ENCODE measurements around the gene ZNF768. TPM values are rescaled to one million over a fixed set of nuclear protein-coding genes. Genes with fewer than 3 reads are reported as not detected.
"Not testable (repeated sequence)": the region's sequence is repeated elsewhere in the genome, so short reads cannot be mapped to it uniquely, and the experiment has no call there.

The ZNF768 gene
- polyA plus RNA-seq, 1 donor = 53.1 TPM

DNA sequence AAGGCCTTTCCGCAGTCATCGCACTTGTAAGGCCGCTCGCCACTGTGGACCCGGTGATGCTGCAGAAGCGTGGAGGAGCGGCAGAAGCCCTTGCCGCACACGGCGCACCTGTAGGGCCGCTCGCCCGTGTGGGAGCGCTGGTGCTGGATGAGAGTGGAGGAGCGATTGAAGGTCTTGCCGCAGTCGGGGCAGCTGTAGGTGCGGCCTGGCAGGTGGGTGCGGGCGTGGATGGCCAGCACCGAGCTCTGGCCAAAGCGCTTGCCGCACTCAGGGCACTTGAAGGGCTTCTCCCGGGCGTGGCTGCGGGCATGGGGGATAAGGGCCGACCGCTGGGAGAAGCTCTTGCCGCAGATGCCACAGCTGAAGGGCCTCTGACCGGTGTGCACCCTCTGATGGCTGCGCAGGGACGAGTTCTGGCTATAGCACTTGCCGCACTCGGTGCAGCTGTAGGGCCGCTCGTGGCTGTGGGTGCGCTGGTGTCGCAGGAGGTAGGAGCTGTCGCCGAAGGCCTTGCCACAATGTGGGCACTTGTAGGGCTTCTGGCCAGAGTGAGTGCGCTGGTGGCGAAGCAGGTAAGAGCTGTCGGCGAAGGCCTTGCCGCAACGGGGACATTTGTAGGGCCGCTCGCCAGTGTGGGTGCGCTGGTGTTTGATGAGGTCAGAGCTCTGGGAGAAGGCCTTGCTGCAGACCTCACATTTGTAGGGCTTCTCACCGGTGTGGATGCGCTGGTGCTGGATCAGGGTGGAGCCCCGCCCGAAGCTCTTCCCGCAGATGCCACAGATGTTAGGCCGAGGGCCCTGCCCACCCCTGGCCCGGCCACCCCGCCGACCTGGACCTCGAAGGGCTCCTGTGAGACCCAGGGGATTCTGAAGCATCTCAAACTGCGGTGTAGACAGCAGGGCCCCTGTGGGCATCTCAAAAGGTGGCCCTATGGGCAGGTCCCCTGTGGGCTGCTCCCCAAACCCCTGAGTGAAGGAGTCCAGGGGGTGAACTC lies 1.5 kb downstream of the ZNF768 start:
- WGBS (ENCODE audit: insufficient coverage, low lambda C conversion rate) = no CpG with 5 or more reads among the region's 60 CpGs
- Histone ChIP-seq H3K4me3 (ENCODE audit: low read length) (no peak overlapping the region), H3K36me3 (ENCODE audit: control insufficient read depth, insufficient read depth, low read length) (peaks cover 14% of the 10 kb centered on the region), H3K4me1 (ENCODE audit: control insufficient read depth, insufficient read depth, low read length) (peaks cover 41% of the 10 kb centered on the region), H3K9me3 (ENCODE audit: control insufficient read depth, low read depth, low read length) (peaks cover 14% of the 10 kb centered on the region), H3K27me3 (ENCODE audit: control insufficient read depth, insufficient read depth, low read length) (no peaks in the 10 kb centered on the region), H3K27ac (ENCODE audit: low read length) (no peak overlapping the region)
- DNase-seq = peak in 1 of 2 donors; percentile 11

DNA sequence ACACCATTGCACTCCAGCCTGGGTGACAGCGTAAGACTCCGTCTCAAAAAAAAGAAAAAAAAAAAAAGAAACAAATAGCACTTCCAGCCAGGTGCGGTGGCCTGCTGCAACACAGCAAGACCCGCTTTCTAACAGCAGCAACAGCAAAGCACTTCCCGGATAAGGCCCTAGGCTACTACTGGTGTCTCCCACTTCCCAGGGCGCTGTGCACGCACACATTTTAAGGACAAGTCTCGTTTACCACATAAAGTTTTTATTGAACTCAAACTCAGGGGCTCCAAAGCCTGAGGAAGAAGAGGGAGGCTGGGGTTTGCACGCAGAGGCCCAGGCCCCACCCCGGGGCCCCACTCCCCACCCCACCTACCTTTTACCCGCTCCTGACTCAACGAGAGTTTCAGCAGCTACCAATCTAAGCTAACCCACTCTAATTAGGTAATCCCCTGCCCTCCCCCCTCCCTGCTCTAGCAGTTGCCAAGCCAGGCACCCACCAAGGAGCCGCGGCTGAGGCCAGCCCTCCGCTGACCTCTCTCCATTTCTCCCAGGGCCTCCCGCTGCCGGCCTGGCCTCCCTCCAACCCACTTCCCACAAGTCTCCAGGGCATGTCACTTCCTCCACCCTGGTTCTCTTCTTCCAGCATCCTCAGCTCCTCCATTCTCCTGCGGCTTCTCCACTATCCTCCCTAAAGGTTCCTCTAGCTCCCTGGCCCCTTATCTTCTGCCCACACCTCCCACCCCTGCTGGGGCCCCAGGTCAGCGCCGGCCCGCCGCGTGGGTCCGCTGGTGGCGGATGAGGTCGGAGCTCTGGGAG lies 2.4 kb downstream of the ZNF768 start:
- H3K27ac ChIP-seq (ENCODE audit: low read length) = no peak overlapping the region
- WGBS (ENCODE audit: insufficient coverage, low lambda C conversion rate) = no CpG with 5 or more reads among the region's 26 CpGs
- no peaks in the 10 kb centered on the region for H3K27me3 ChIP-seq (ENCODE audit: control insufficient read depth, insufficient read depth, low read length)
- H3K9me3 ChIP-seq (ENCODE audit: control insufficient read depth, low read depth, low read length) = peaks cover 14% of the 10 kb centered on the region
- H3K36me3 ChIP-seq (ENCODE audit: control insufficient read depth, insufficient read depth, low read length) = peaks cover 14% of the 10 kb centered on the region
- DNase-seq = no peak
- peaks cover 42% of the 10 kb centered on the region for H3K4me1 ChIP-seq (ENCODE audit: control insufficient read depth, insufficient read depth, low read length)
- H3K4me3 ChIP-seq (ENCODE audit: low read length) = no peak overlapping the region

DNA sequence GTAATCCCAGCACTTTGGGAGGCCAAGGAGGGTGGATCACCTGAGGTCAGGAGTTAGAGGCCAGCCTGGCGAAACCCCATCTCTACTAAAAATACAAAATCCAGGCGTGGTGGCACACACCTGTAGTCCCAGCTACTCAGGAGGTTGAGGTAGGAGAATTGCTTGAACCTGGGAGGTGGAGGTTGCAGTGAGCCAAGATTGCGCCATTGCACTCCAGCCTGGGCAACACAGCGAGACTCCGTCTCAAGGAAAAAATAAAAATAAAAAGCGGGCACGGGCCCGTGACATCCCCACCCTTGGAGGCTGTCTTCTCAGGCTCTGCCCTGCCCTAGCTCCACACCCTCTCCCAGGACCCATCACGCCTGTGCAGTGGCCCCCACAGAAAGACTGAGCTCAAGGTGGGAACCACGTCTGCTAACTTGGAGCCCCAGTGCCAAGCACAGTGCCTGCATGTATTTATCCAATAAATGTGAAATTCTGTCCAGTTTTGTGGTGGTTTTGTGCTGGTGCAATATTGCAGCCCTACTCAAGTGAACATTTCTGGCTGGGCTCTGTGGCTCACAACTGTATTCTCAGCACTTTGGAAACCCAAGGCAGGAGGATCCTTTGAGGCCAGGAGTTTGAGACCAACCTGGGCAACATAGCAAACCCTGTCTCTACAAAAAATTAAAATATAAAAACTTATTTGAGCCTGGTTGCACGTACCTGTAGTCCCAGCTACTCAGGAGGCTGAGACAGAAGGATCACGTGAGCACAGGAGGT lies 3.5 kb downstream of the ZNF768 start:
- DNase-seq; H3K4me3 ChIP-seq (ENCODE audit: low read length); H3K27me3 ChIP-seq (ENCODE audit: control insufficient read depth, insufficient read depth, low read length): not testable (repeated sequence)
- 100% methylated on average over 1 of the region's 12 CpGs for WGBS (ENCODE audit: insufficient coverage, low lambda C conversion rate)
- peaks cover 37% of the 10 kb centered on the region for H3K4me1 ChIP-seq (ENCODE audit: control insufficient read depth, insufficient read depth, low read length)
- H3K9me3 ChIP-seq (ENCODE audit: control insufficient read depth, low read depth, low read length) = peaks cover 14% of the 10 kb centered on the region
- peaks cover 14% of the 10 kb centered on the region for H3K36me3 ChIP-seq (ENCODE audit: control insufficient read depth, insufficient read depth, low read length)
- H3K27ac ChIP-seq (ENCODE audit: low read length) = peak overlapping the region; percentile 75

DNA sequence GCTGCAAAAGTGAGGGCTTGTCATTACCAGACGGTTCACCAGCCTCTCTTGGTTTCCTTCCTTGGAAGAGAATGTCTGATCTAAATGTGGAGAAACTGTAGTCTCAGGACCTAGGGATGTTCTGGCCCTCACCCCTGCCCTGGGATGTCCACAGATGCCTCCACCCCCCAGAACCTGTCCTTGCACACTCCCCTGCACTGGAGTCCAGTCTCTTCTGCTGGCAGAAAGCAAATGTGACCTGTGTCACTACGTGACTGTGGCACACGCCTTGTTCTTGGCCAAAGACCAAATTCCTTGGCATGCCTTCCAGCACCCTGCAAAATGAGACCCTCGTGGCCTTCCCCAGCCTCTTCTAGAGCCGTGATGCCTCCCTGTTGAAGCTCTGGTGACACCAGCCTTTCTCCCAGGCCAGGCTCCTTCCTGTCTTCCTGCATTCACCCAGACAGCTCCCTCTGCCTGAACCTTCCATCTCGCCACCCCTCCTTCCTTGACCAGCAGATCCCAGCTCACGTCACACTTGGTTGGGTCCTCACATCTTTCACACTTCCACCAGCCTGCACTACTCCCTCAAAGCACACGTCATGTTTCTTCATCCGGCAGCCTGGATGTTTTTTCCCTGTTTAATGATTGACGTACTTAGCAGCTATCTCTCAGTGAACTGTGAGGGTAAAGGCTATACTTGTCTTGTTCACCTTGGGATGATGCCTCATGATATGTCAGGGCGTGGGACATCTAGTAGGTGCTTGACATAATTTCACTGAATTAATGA lies 4.3 kb downstream of the ZNF768 start:
- Histone ChIP-seq H3K36me3 (ENCODE audit: control insufficient read depth, insufficient read depth, low read length) (peaks cover 14% of the 10 kb centered on the region), H3K27ac (ENCODE audit: low read length) (peak overlapping the region; percentile 75), H3K4me3 (ENCODE audit: low read length) (no peak overlapping the region), H3K9me3 (ENCODE audit: control insufficient read depth, low read depth, low read length) (peaks cover 14% of the 10 kb centered on the region), H3K27me3 (ENCODE audit: control insufficient read depth, insufficient read depth, low read length) (no peaks in the 10 kb centered on the region), H3K4me1 (ENCODE audit: control insufficient read depth, insufficient read depth, low read length) (peaks cover 32% of the 10 kb centered on the region)
- DNase-seq = peak; percentile 88 to 94
- WGBS (ENCODE audit: insufficient coverage, low lambda C conversion rate) = 14% methylated on average over 2 of the region's 11 CpGs

DNA sequence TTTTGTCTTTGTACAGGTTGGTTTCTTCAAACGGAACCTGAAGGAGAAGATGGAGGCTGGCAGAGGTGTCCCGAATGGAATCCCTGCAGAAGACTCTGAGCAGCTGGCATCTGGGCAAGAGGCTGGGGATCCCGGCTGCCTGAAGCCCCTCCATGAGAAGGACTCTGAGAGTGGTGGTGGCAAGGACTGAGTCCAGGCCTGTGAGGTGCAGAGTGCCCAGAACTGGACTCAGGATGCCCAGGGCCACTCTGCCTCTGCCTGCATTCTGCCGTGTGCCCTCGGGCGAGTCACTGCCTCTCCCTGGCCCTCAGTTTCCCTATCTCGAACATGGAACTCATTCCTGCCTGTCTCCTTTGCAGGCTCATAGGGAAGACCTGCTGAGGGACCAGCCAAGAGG lies 4.9 kb downstream of the ZNF768 start:
- Histone ChIP-seq H3K4me3 (ENCODE audit: low read length) (no peak overlapping the region), H3K27ac (ENCODE audit: low read length) (peak overlapping the region; percentile 75), H3K27me3 (ENCODE audit: control insufficient read depth, insufficient read depth, low read length) (no peaks in the 10 kb centered on the region)

DNA sequence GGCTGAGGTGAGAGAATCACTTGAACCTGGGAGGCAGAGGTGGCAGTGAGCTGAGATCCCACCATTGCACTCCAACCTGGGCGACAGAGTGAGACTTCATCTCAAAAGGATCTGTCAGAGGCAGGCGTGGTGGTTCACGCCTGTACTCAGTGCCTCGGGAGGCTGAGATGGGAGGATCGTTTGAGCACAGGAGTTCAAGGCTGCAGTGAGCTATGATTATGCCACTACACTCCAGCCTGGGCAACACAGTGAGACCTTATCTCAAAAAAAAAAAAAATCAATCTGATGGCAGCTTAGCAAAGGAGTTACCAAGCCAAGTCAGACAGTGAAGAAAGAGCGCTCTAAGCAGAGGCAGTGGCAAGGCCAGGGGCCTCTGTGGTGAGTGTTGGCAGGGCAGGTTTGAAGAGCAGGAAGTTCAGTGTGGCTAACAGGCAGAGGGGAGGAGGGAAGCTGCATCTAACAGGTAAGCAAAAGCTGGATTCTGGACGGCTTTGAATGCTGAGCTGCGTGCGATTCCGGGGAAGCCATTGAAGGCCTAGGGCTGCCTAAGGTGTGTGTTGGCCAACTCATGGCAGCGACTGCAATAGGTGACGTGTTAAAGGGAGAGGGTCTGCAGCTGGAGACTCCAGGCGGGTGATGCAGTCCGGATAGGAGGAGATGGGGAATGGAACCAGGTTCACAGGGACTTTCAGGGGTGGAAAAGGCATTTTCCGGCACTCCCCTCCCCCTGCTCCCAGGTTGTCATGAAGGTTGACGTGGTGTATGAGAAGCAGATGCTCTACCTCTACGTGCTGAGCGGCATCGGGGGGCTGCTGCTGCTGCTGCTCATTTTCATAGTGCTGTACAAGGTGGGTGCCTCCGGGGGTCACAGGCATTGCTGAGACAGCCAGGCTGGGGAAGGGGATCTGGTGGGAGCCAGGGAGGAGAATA lies 7.0 kb downstream of the ZNF768 start:
- no peak for DNase-seq
- H3K36me3 ChIP-seq (ENCODE audit: control insufficient read depth, insufficient read depth, low read length) = peaks cover 4% of the 10 kb centered on the region
- H3K27ac ChIP-seq (ENCODE audit: low read length) = no peak overlapping the region
- H3K4me1 ChIP-seq (ENCODE audit: control insufficient read depth, insufficient read depth, low read length) = peaks cover 30% of the 10 kb centered on the region
- WGBS (ENCODE audit: insufficient coverage, low lambda C conversion rate) = 92% methylated on average over 2 of the region's 20 CpGs
- H3K4me3 ChIP-seq (ENCODE audit: low read length) = no peak overlapping the region
- H3K27me3 ChIP-seq (ENCODE audit: control insufficient read depth, insufficient read depth, low read length) = no peaks in the 10 kb centered on the region
- H3K9me3 ChIP-seq (ENCODE audit: control insufficient read depth, low read depth, low read length) = peaks cover 4% of the 10 kb centered on the region

More for the DNA sequence above, 4.9 kb downstream of the ZNF768 start:
- no CpG with 5 or more reads among the region's 7 CpGs for WGBS (ENCODE audit: insufficient coverage, low lambda C conversion rate)
- DNase-seq = no peak
- peaks cover 14% of the 10 kb centered on the region for H3K9me3 ChIP-seq (ENCODE audit: control insufficient read depth, low read depth, low read length)
- peaks cover 14% of the 10 kb centered on the region for H3K36me3 ChIP-seq (ENCODE audit: control insufficient read depth, insufficient read depth, low read length)
- H3K4me1 ChIP-seq (ENCODE audit: control insufficient read depth, insufficient read depth, low read length) = peaks cover 32% of the 10 kb centered on the region

DNA sequence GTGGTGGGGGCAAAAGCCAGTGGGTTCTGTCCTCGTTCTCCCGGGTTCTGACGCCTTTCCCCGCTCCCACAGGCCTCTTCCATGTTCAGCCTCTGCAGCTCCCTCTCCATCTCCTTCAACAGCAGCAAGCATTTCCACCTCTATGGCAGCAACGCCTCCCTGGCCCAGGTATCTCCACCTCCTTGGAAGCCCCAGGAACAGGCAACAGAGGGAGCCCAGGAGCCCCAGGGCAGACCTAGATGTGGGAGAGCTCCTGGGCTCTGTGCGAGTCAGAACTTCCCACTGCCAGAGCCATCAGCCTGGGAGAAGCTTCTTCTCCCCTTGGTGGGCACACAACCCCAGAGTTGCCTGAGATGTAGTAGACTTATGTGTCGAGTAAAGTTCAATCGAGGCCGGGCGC lies 7.8 kb downstream of the ZNF768 start:
- Histone ChIP-seq H3K9me3 (ENCODE audit: control insufficient read depth, low read depth, low read length) (no peaks in the 10 kb centered on the region), H3K27me3 (ENCODE audit: control insufficient read depth, insufficient read depth, low read length) (no peaks in the 10 kb centered on the region), H3K4me3 (ENCODE audit: low read length) (no peak overlapping the region), H3K36me3 (ENCODE audit: control insufficient read depth, insufficient read depth, low read length) (no peaks in the 10 kb centered on the region), H3K4me1 (ENCODE audit: control insufficient read depth, insufficient read depth, low read length) (peaks cover 25% of the 10 kb centered on the region), H3K27ac (ENCODE audit: low read length) (no peak overlapping the region)
- WGBS (ENCODE audit: insufficient coverage, low lambda C conversion rate) = no CpG with 5 or more reads among the region's 10 CpGs
- no peak for DNase-seq

DNA sequence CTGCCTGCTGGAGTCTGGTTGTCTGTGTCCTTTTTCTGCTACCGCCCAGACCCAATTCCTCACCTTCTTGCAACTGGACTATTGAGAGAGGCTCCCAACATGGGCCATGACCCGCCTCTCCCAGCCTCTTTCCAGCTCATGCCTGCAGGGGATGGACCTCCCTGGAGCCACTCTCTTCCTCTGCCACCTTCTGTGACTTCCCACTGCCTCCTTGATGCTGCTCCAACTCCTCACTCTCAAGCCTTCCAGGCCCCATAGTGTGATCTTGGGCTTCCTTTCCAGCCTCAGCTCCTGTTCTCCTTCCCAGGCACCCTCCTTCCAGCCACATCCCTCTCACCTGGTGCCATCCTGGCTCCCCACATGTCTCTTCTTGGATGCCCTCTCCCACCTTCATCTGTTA lies 11.1 kb downstream of the ZNF768 start:
- WGBS (ENCODE audit: insufficient coverage, low lambda C conversion rate) = no CpG with 5 or more reads among the region's 2 CpGs
- H3K9me3 ChIP-seq (ENCODE audit: control insufficient read depth, low read depth, low read length) = no peaks in the 10 kb centered on the region
- no peak overlapping the region for H3K4me3 ChIP-seq (ENCODE audit: low read length)
- H3K36me3 ChIP-seq (ENCODE audit: control insufficient read depth, insufficient read depth, low read length) = no peaks in the 10 kb centered on the region
- H3K27ac ChIP-seq (ENCODE audit: low read length) = no peak overlapping the region
- peaks cover 10% of the 10 kb centered on the region for H3K4me1 ChIP-seq (ENCODE audit: control insufficient read depth, insufficient read depth, low read length)
- H3K27me3 ChIP-seq (ENCODE audit: control insufficient read depth, insufficient read depth, low read length) = no peaks in the 10 kb centered on the region
- DNase-seq = no peak

DNA sequence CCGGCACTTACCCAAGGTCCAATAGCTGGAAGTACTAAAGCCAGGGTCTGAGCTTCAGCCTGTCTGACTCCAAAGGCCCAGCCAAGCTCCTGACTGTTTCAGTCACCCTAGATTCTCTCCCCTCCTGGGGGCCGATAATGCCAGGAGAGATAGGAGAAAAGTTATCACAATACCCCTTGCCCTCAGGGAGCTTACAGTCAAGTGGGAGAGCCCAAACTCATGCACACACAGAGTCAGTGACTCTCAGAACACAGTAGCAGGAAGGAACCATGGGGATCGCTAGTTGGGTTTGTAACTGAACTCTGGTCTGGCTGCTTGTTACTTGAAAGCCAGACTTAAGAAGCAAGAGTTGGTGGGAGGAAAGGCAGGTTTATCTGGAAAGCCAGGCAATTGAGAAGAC lies 14.9 kb downstream of the ZNF768 start:
- Histone ChIP-seq H3K4me3 (ENCODE audit: low read length) (no peak overlapping the region), H3K27me3 (ENCODE audit: control insufficient read depth, insufficient read depth, low read length) (no peaks in the 10 kb centered on the region), H3K4me1 (ENCODE audit: control insufficient read depth, insufficient read depth, low read length) (peaks cover 7% of the 10 kb centered on the region), H3K27ac (ENCODE audit: low read length) (no peak overlapping the region), H3K36me3 (ENCODE audit: control insufficient read depth, insufficient read depth, low read length) (no peaks in the 10 kb centered on the region), H3K9me3 (ENCODE audit: control insufficient read depth, low read depth, low read length) (no peaks in the 10 kb centered on the region)
- WGBS (ENCODE audit: insufficient coverage, low lambda C conversion rate) = no CpG with 5 or more reads among the region's 3 CpGs
- peak in 1 of 2 donors; percentile 19 for DNase-seq

Measured in large intestine (tissue), 3 donors.